ENCODE data around the gene GTPBP1. TPM values are rescaled to one million over a fixed set of nuclear protein-coding genes. Genes with fewer than 3 reads are reported as not detected.

Gene GTPBP1
- total RNA-seq, 2 experiments from 2014 or later = 66.6 to 67.4 TPM

- CTCF ChIA-PET = interaction anchor here (0.5 kb wide), 1 partner anchor 769 kb away, joined by 3 read pairs; no protein-coding TSS in a partner anchor
- POLR2A ChIA-PET = no interaction called here
Measured at GRCh38 chr22:38761202-38762162, 55.7 kb downstream of the GTPBP1 start.

- CTCF ChIA-PET = interaction anchor here (0.6 kb wide), 1 partner anchor 388 kb away, joined by 3 read pairs; no protein-coding TSS in a partner anchor
- POLR2A ChIA-PET = no interaction called here
Measured at GRCh38 chr22:38762551-38762983, 56.8 kb downstream of the GTPBP1 start.

- ChIA-PET POLR2A (no interaction called here), CTCF (interaction anchor here (0.7 to 4.7 kb wide), 9 partner anchors 14 to 80 kb away, joined by 3 to 27 read pairs (median 4); partner anchors contain the start of gene NPTXR)
Measured at GRCh38 chr22:38766076-38766777, 60.5 kb downstream of the GTPBP1 start.

DNA sequence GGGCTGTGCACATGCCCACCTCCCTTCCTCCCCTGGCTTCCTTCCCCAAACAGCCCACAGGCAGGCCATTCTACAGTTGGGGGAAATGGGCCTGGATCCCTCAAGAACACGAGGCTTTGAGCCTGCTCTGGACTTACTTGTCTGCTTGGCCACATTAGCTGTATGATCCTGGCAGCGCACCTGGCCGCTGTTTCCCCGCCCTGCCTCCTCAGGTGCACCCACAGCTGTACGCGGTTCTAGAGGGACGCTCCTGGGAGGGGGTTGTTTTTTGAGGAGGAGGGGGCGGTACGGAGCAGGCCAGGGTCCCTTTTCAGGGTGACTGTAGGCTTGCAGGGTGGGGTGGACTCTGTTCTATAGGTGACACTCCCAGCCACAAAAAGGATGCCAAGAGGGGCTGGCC, 61.6 kb downstream of the GTPBP1 start:
- ChIA-PET POLR2A (no interaction called here), CTCF (interaction anchor here (0.9 to 4.7 kb wide), 6 partner anchors 27 to 93 kb away, joined by 3 to 27 read pairs (median 3); partner anchors contain the start of gene NPTXR)

DNA sequence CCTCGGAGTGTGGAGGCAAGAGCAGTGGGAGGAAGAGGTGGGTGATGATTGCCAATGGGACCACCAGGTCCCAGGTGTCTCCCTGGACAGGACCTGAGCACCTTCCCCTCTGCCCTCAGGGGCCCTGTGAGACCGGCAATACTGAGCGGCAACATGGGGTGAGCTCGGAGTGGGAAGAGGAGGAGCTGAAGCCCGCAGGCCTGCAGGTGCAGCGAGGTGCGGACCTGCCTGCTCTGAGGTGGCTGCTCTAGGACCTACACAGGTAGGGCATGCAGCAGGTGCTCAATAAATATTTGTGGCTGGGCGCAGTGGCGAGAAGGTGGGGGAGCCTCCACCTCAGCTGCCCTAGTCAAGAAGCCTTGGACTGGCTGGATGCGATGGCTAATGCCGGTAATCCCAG, 62.3 kb downstream of the GTPBP1 start:
- POLR2A ChIA-PET = no interaction called here
- CTCF ChIA-PET = interaction anchor here (0.9 to 4.7 kb wide), 10 partner anchors 8 to 117 kb away, joined by 3 to 27 read pairs (median 4); partner anchors contain the start of gene NPTXR

DNA sequence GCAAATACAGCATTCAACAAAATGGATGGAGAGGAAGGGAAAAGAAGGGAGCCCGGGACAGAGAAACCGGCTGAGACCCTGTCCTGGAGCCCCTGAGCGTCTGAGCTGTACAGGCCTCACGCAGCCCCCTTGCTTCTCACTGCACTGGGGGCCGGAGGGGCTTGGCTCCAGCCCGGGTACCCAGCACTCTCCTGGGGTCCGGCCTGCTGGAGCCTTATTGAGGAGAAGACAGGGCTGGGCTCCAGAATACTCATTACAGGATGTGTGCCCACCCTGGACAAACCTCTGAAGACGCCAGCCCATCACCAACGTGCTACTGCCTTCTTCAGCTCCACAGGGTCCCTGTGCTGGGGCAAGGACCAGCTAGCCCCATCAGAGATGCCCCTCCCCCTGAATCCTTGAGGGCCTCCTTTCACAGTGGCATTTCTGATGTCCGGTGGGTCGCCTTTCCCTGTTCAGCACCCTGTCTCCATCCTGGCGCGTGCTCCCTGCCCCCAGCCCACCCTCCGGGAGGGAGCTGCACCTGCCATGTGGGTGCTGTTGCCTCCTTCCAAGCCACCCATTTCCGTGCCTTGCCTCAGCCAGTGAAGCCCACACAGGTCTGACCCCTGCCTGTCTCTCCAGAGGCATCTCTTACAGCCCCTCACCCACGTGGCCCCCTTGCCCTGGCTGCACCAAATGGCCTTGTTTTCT, 64.7 kb downstream of the GTPBP1 start:
- CTCF ChIA-PET = interaction anchor here (0.6 to 2.8 kb wide), 2 partner anchors 12 to 544 kb away, joined by 4 to 11 read pairs; no protein-coding TSS in a partner anchor
- POLR2A ChIA-PET = no interaction called here

- CTCF ChIA-PET = interaction anchor here (0.8 kb wide), 1 partner anchor 14 kb away, joined by 3 read pairs; no protein-coding TSS in a partner anchor
Measured at GRCh38 chr22:38772623-38772873, 66.8 kb downstream of the GTPBP1 start.

GRCh38 chr22:38773363-38773946, 67.7 kb downstream of the GTPBP1 start:
- CTCF ChIA-PET = no interaction called here
- POLR2A ChIA-PET = no interaction called here

More at GRCh38 chr22:38772623-38772873, 66.8 kb downstream of the GTPBP1 start:
- POLR2A ChIA-PET = no interaction called here

GRCh38 chr22:38774496-38775166, 68.9 kb downstream of the GTPBP1 start:
- ChIA-PET POLR2A (no interaction called here), CTCF (no interaction called here)

- CTCF ChIA-PET = no interaction called here
- POLR2A ChIA-PET = no interaction called here
Measured at GRCh38 chr22:38775656-38776055, 69.9 kb downstream of the GTPBP1 start.

DNA sequence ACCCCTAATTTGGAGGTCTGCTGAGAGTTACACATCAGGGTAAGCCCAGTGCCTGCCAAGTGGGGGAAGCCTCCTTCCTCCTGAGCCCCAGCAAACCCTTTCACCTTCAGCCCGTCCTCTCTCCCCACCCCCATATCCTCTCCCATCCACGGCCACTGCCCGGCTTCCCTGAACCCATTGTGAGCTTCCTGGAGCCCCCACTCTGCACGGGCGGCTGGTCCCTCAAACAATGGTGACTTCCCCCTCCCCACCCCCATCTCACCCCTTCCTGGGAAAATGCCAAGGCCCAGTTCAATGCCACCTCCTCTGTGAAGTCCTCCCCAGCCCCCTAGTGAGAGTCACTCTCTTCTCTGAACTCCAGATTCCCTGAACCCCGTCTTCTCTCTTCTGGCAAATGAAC, 70.3 kb downstream of the GTPBP1 start:
- POLR2A ChIA-PET = no interaction called here
- CTCF ChIA-PET = no interaction called here

DNA sequence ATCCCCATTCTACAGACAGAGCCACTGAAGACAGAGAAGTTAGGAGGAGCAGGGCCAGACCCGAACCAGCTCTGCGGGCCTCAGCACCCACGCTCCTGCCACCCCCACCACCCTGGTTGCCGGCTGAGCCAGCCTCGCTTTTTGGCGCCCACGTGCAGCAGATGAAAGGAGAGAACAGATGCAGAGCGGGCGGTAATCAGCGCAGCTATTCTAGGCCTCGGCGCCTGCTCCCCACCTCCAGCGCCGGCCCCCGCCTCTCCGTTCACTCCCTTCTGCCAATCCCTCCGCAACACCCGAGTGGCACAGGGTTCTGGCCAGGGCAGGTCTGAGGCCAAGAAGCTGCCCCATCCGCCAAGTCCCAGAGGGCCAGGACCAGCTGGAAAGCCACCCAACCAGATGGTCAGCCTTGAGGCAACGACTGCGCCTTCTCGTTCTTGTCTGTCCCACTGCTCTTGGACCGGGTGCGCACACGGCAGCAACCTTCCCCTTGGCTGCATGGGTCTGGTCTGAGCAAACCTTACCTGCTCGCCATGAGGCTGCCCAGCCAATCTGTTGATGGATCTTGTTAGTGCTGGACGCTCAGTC, 71.4 kb downstream of the GTPBP1 start:
- POLR2A ChIA-PET = no interaction called here
- CTCF ChIA-PET = interaction anchor here (0.5 to 1.0 kb wide), 2 partner anchors 9 to 576 kb away, joined by 3 to 4 read pairs; no protein-coding TSS in a partner anchor

DNA sequence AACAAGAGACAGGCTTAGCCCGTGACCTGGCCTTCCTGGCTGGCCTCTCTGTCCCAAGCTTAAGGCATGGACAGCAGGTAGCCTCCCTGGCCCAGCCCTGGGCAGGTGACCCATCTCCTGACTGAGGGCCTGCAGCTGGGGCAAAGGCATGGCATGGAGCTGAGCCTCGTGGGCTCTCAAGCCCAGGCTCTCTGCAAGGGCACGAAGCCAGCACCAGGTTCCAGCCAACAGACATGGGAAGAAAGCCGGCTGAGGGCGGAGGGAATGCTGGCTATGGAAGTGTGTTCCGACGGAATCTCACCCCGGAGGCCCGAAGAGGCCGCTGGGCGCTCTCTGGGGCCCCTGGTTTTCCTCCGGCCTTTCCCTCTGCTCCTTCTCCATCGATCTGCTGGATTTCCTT, 75.3 kb downstream of the GTPBP1 start:
- POLR2A ChIA-PET = no interaction called here
- CTCF ChIA-PET = no interaction called here

GRCh38 chr22:38782402-38783094, 76.8 kb downstream of the GTPBP1 start:
- CTCF ChIA-PET = no interaction called here
- POLR2A ChIA-PET = no interaction called here
